CD4-positive, alpha-beta T cell treated with Interleukin-4 for 1 hour (primary cell): ENCODE data around the gene B3GNT7.
"Not testable (repeated sequence)": the region's sequence is repeated elsewhere in the genome, so short reads cannot be mapped to it uniquely, and the experiment has no call there.

Experiments used
- DNase-seq, 2 donors: peaks; one replicate each; pipeline ENCODE4 v3.0.0-alpha.2; 2020 to 2022

B3GNT7 gene

DNA sequence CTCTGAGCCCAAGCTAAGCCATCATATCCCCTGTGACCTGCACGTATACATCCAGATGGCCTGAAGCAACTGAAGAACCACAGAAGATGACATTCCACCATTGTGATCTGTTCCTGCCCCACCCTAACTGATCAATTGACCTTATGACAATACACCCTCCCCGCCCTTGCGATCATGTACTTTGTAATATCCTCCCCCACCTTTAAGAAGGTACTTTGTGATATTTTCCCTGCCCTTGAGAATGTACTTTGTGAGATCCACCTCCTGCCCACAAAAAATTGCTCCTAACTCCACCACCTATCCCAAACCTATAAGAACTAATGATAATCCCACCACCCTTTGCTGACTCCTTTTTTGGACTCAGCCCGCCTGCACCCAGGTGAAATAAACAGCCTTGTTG is 34.9 kb downstream of the B3GNT7 start:
- DNase-seq: not testable (repeated sequence)

- no peak for DNase-seq
Measured at GRCh38 chr2:231431606-231432005, 36.1 kb downstream of the B3GNT7 start.

- DNase-seq: no peak
Measured at GRCh38 chr2:231433990-231434389, 38.5 kb downstream of the B3GNT7 start.

GRCh38 chr2:231436957-231437356 is 41.4 kb downstream of the B3GNT7 start:
- no peak for DNase-seq

DNA sequence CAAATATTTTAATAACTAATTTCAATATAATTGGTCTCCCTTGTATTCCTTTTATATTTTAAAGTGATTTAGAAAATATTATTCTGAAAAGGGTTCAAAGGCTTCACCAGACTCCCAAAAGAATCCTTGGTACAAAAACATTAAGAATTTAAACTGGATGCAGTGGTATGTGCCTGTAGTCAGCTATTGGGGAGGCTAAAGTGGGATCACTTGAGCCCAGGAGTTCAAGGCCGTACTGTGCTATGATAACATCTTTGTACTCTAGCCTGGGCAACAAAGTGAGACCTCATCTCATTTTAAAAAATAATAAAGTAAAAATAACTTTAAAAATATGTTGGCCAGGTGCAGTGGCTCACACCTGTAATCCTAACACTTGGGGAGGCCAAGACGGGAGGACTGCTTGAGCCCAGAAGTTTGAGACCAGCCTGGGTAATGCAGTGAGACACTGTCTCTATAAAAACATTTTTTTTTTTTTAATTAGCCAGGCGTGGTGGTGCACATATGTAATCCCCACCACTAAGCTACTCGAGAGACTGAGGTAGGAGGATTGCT is 54.1 kb downstream of the B3GNT7 start:
- no peak for DNase-seq

GRCh38 chr2:231450548-231450989 is 55.1 kb downstream of the B3GNT7 start:
- no peak for DNase-seq
